ENCODE results near the gene USP43.

- TF ChIP-seq CTCF (IDR thresholded peaks at IDR 0.05), result no peak
- no peak for TF ChIP-seq POLR2A (IDR thresholded peaks at IDR 0.05)
These were observed 84.6 kb downstream of the USP43 start for GRCh38 chr17:9729735-9730420.

Measured in body of pancreas (tissue), 4 donors.